HepG2 (cell line): Measurements from ENCODE around the gene ABCC5. TPM values are rescaled to one million over a fixed set of nuclear protein-coding genes. Genes with fewer than 3 reads are reported as not detected.

ENCODE experiments used
- ATAC-seq: fragments of 200-7000 bp; cut with Tn5 transposase; 3 replicates; pipeline ENCODE4 v1.9.1; 2020; ENCODE audit warnings: mild to moderate bottlenecking, moderate library complexity
- BruUV-seq: library from RNA; stranded (reverse); fragments of 400-500 nt; replicated peaks from 2 replicates; lab custom pipeline; 2021; lab: Mats Ljungman, UMichigan
- CTCF ChIA-PET: fragments of 300-600 bp; formaldehyde crosslinking; extraction: SDS; loops from one replicate; lab custom pipeline; 2021; ENCODE audit warnings: low total read pairs, inconsistent platforms, low intra/inter-chr PET ratio; lab: Yijun Ruan, JAX
- POLR2A ChIA-PET: fragments of 350-600 bp; sonication (Branson Sonifier 250); formaldehyde crosslinking; loops from one replicate; lab custom pipeline; 2020; ENCODE audit warnings: antibody characterized with exemption, inconsistent platforms; lab: Yijun Ruan, JAX
- DNase-seq: peaks from one replicate; pipeline ENCODE4 v3.0.0-alpha.2; 2015; ENCODE audit warnings: low spot score
- FAIRE-seq: peaks from 3 replicates; lab custom pipeline; 2011; peaks lifted over from hg19 to GRCh38; lab: Jason Lieb, UNC
- H2AFZ ChIP-seq: one replicate; pipeline ENCODE4 v1.6.1; 2011; ENCODE audit warnings: low read length, inconsistent platforms
- H3K27ac ChIP-seq: fragments of 300-600 bp; 3 replicates; pipeline ENCODE4 v1.8.0; 2011; ENCODE audit warnings: mixed run types, mild to moderate bottlenecking, mixed read lengths, low read length, inconsistent platforms; ENCODE audit not compliant: insufficient read depth; ENCODE audit errors: extremely low read length
- H3K27me3 ChIP-seq, 2 experiments: fragments of 200-600 bp in 1 of 2; 2 replicates in 1 of 2; 3 replicates in 1 of 2; pipeline versions ENCODE4 v1.6.0 to v1.8.0; 2011; ENCODE audit warnings: low read length in 2 of 2, mild to moderate bottlenecking in 2 of 2, moderate library complexity in 2 of 2, inconsistent platforms in 1 of 2; ENCODE audit not compliant: insufficient read depth in 2 of 2, control insufficient read depth in 1 of 2
- H3K36me3 ChIP-seq, 2 experiments: fragments of 200-600 bp in 1 of 2; replicated peaks in 1 of 2; 2 replicates in 1 of 2; 3 replicates in 1 of 2; pipeline versions ENCODE4 v1.5.1 to v1.8.0; 2011; ENCODE audit warnings: low read length in 2 of 2, inconsistent platforms in 1 of 2; ENCODE audit not compliant: insufficient read depth in 2 of 2, control insufficient read depth in 1 of 2
- H3K4me1 ChIP-seq: 2 replicates; pipeline ENCODE4 v1.5.1; 2012; ENCODE audit warnings: low read length, inconsistent platforms; ENCODE audit not compliant: insufficient read depth
- H3K4me2 ChIP-seq: 2 replicates; pipeline ENCODE4 v1.6.0; 2011; ENCODE audit warnings: low read depth, low read length, inconsistent platforms
- H3K4me3 ChIP-seq, 3 experiments: fragments of 200-600 bp in 1 of 3; sonication (generic), shearing (Covaris generic) in 1 of 3; replicated peaks in 1 of 3; 2 replicates each; pipeline ENCODE4 v1.5.1; 2011 to 2016; ENCODE audit warnings: low read length in 3 of 3, inconsistent platforms in 2 of 3, low read depth in 2 of 3, mild to moderate bottlenecking in 2 of 3, control low read depth in 1 of 3, mixed read lengths in 1 of 3; ENCODE audit not compliant: insufficient read depth in 1 of 3
- H3K79me2 ChIP-seq: one replicate; pipeline ENCODE4 v1.6.1; 2011; ENCODE audit warnings: low read length, inconsistent platforms; ENCODE audit not compliant: insufficient read depth
- H3K9ac ChIP-seq: 2 replicates; pipeline ENCODE4 v1.6.0; 2011; ENCODE audit warnings: mild to moderate bottlenecking, low read depth, low read length, inconsistent platforms; ENCODE audit not compliant: insufficient read depth
- H3K9me3 ChIP-seq: 2 replicates; pipeline ENCODE4 v1.5.1; 2012; ENCODE audit warnings: mild to moderate bottlenecking, low read length
- H4K20me1 ChIP-seq: 2 replicates; pipeline ENCODE4 v1.6.0; 2011; ENCODE audit warnings: inconsistent platforms, mild to moderate bottlenecking, low read length, moderate library complexity; ENCODE audit not compliant: insufficient read depth
- CENPT ChIP-seq: sonication (generic); formaldehyde crosslinking; IDR thresholded peaks from 2 replicates; pipeline ENCODE4 v1.8.0; 2022; ENCODE audit warnings: low read depth, mild to moderate bottlenecking, moderate library complexity, missing genetic modification reagents
- CTCF ChIP-seq: sonication (generic); formaldehyde crosslinking; IDR thresholded peaks from 2 replicates; pipeline ENCODE4 v1.5.0; 2020; ENCODE audit warnings: mild to moderate bottlenecking, missing genetic modification reagents, moderate library complexity
- GTF2F1 ChIP-seq: fragments of 150-350 bp; IDR thresholded peaks from 2 replicates; pipeline ENCODE4 v1.6.1; 2014; ENCODE audit warnings: low read length
- RAD21 ChIP-seq: fragments of 450-650 bp; formaldehyde crosslinking; IDR thresholded peaks from 2 replicates; pipeline ENCODE4 v1.5.0; 2020; ENCODE audit warnings: mild to moderate bottlenecking
- SMC3 ChIP-seq: IDR thresholded peaks from 2 replicates; pipeline ENCODE4 v1.6.1; 2011; ENCODE audit warnings: low read length, improper control_type of control experiment
- STAG1 ChIP-seq: sonication (generic); formaldehyde crosslinking; IDR thresholded peaks from 2 replicates; pipeline ENCODE4 v1.4.0; 2020; ENCODE audit warnings: missing genetic modification reagents
- THAP11 ChIP-seq: IDR thresholded peaks from 2 replicates; pipeline ENCODE4 v1.6.1; 2016; ENCODE audit warnings: missing biosample characterization, missing genetic modification reagents
- ZFP62 ChIP-seq: sonication (generic); formaldehyde crosslinking; IDR thresholded peaks from 2 replicates; pipeline ENCODE4 v1.4.0; 2020; ENCODE audit warnings: missing genetic modification reagents
- ZNF362 ChIP-seq: sonication (generic); formaldehyde crosslinking; IDR thresholded peaks from 2 replicates; pipeline ENCODE4 v1.4.0; 2020; ENCODE audit warnings: missing genetic modification reagents, mild to moderate bottlenecking, borderline replicate concordance
- WGBS: methylation state at CpG from one replicate; pipeline ENCODE4 v1.1.6; 2017; ENCODE audit warnings: low lambda C conversion rate; 5-methylcytosine and 5-hydroxymethylcytosine counted together
- in situ Hi-C: cut with HindIII; loops from 2 replicates; pipeline ENCODE4 v1.10.0; 2017; ENCODE audit warnings: low pct_unique_long_range_greater_than_20kb; ENCODE audit not compliant: extremely low pct_ligation_motif_present
- intact Hi-C: fragments of 100-400 bp; cut with micrococcal nuclease; formaldehyde crosslinking; loops from one replicate; pipeline ENCODE4 v1.10.0; 2022; ENCODE audit not compliant: unreplicated experiment
- polyA plus RNA-seq, 8 experiments: library from polyadenylated mRNA; depleted of rRNA in 3 of 8; stranded (reverse) in 7 of 8; unstranded in 1 of 8; fragments of >200 nt; fragmentation: Illumina TruSeq in 4 of 8; extraction: Trizol in 4 of 8; gene quantifications; 2 replicates each; pipeline versions ENCODE4 v1.2.1 to v1.2.3, GENCODE V29; 2011 to 2016; ENCODE audit warnings: low read depth in 4 of 8, missing spikeins in 1 of 8, mixed read lengths in 1 of 8; ENCODE audit not compliant: insufficient read depth in 1 of 8
- total RNA-seq, 5 experiments: library from RNA; depleted of rRNA; stranded (reverse); fragments of >200 nt; fragmentation: Illumina TruSeq; extraction: Trizol; gene quantifications; 2 replicates each; pipeline ENCODE4 v1.2.3, GENCODE V29; 2016; ENCODE audit warnings: low read depth in 1 of 5

ABCC5 gene
- total and polyA plus RNA-seq, 2 of the 13 experiments (the other 11 are each of a cell fraction or from before 2014, with no cell fraction given), result 12.5 to 12.7 TPM

- Histone ChIP-seq H2AFZ (no peak overlapping the region), H3K27me3 (peaks cover 0 to 12% of the 10 kb centered on the region in 2 experiments; a peak in 1 of 5 replicates), H3K4me3 (no peak overlapping the region), H3K9me3 (no peaks in the 10 kb centered on the region), H3K27ac (no peak overlapping the region), H3K4me2 (peak overlapping the region; percentile 22; the same call in 1 of the 2 replicates), H3K79me2 (no peaks in the 10 kb centered on the region), H3K36me3 (no peaks in the 10 kb centered on the region), H4K20me1 (no peaks in the 10 kb centered on the region), H3K9ac (no peak overlapping the region), H3K4me1 (peaks cover 27% of the 10 kb centered on the region)
- CTCF ChIA-PET, result interaction anchor here (0.6 to 1.8 kb wide), 2 partner anchors 122 to 294 kb away, joined by 4 to 17 read pairs; partner anchors contain the start of gene ABCC5
- BruUV-seq, result no TSS peak
- in situ Hi-C loops (loop anchor here (5.0 to 25.0 kb wide), 3 partner anchors 122 to 337 kb away; partner anchors contain the start of genes ABCC5 and EIF2B5), intact Hi-C loops (loop anchor here (1.0 to 5.0 kb wide), 5 partner anchors 123 to 392 kb away; partner anchors contain the start of gene EIF2B5)
- DNase-seq (peak; percentile 44), ATAC-seq (peak; percentile 67), FAIRE-seq (peak; percentile 75)
- TF ChIP-seq CTCF (CRISPR knock-in tag), result peak; percentile 75
- peak; percentile 52 for TF ChIP-seq THAP11 (CRISPR knock-in tag)
- TF ChIP-seq CENPT (CRISPR knock-in tag), result no peak
- TF ChIP-seq GTF2F1, result no peak
- TF ChIP-seq ZNF362 (CRISPR knock-in tag), result peak; percentile 93
- peak; percentile 76 for TF ChIP-seq RAD21
- peak; percentile 89 for TF ChIP-seq SMC3
- peak; percentile 80 for TF ChIP-seq STAG1 (CRISPR knock-in tag)
- TF ChIP-seq ZFP62 (CRISPR knock-in tag), result no peak
- POLR2A ChIA-PET, result interaction anchor here (0.9 to 1.7 kb wide), 4 partner anchors 11 to 240 kb away, joined by 3 to 9 read pairs (median 5); partner anchors contain the start of genes ABCC5, EIF2B5 and PARL
- WGBS, result 18% methylated on average over 5 of the region's 5 CpGs
Measured at GRCh38 chr3:183895296-183895695, 122.4 kb downstream of the ABCC5 start.
